ENCODE data around the gene SORT1.

The SORT1 gene

DNA sequence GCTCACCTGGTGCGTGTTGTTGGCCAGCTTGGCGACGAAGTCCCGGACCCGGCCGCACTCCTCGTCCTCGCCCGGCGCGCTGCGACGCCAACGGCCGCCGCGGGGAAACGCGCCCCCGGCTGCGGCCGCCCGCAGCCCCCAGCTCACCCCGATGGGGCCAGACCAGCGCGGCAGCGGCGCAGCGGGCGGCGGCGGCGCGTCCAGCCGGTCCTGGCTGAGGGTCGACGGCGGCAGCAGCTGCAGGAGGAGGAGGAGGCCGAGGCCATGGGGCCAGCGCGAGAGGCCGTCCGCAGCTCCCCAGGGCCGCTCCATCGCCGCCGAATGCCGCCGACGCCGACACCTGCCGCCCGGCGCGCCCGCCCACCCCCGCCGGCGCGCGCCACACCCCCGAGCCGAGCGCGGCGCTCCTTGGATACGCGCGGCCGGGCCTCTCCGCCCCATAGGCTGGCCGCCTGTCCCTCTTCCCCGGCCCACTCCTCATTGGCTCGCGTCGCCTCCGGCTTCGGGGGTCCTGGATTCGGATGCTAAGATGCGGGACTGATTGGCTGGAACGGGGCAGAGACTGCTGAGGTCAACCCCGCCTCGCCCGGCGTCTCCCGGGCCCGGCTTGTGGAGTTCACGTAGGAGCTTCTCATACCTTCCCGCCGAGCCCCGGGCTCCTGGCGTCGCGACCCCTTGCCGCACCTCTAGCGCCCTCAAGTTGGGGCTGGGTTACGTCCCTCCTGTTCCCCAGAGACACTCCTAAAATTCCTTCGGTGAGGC is at the start of gene SORT1:
Gene SORT1, minus strand, starts transcription at position 338 of the 762 bp plus-strand sequence. Its CDS starts 26 bp downstream, at position 312.
- DNase-seq, result peak; percentile 91

DNA sequence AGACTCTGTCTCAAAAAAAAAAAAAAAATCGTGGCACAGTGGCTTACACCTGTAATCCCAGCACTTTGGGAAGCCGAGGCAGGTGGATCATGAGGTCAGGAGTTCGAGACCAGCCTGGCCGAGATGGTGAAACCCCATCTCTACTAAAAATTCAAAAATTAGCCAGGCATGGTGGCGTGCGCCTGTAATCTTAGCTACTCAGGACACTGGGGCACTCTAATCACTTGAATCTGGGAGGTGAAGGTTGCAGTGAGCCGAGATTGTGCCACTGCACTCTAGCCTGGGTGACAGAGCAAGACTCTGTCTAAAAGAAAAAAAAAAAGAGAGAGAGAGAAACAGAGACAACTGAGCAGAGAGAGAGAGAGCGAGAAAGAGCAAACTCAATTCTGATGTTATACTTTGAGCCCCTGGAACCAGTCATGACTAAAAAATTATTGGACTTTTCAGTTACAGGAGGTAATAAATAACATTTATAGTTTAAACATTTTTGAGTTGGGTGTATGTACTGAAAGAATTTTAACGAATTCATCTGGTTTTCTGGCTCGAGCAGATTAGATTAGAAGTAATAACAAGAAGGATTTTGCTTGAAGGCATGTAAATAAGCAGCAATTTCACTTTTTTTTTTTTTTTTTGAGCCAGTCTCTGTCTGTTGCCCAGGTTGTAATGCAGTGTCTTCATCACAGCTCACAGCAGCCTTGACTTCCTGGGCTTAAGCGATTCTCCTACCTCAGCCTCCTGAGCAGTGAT is 48.4 kb upstream of the SORT1 start:
- peak; percentile 88 for DNase-seq

DNA sequence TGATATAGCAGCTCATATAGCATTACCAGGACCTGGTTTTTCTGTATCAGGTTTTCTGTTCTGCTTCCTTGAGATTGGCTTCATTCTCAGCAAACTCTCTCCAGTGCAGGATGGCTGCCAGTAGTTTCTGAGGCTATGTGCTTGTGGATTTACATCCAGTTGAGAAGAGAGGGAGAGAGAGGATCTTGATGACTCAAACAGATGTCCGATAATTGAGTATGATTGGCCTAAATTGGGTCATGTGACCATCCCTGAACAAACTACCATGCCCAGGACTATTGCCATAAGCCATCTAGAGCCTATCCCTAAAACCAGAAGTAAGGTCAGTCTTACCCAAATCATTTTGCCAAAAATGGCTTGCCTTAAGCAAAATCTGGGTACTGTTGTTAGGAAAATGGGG is 46.6 kb upstream of the SORT1 start:
- no peak for DNase-seq

DNA sequence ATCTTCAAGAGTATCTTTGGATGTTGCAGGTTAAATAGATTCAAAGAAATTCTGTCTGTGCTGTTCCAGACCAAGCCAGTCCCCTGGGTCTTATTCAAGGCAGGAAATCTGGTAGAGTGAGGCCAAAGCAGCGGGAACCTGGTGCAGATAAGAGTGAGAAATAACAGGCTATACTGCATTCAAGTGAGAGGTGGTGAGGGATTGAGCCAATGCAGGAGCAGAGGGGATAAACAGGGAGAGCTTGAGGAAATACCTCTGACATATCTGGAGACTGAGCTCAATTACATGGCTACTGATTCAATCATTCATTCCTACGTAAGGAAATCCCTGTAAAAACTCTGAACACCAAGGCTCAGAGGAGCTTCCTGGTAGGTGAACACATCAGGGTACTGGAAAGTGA is 45.8 kb upstream of the SORT1 start:
- no peak for DNase-seq

DNA sequence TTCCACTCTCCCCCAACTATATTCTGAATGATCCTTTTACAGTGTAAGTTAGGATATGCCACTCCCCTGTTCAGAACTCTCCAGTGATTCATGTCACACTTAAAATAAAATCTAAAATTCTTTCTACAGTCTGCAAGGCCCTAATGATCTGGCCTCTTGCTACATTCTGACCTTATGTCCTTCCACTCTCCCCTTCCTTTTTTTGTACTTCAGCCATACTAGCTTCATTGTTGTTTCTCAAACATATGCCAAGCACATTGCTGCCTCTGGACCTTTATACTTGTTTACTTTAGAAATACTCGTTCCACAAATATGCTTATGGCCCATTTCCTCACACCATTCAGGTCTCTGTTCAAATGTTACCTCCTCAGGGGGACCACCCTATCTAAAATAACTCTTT is 43.4 kb upstream of the SORT1 start:
- peak; percentile 45 for DNase-seq

DNA sequence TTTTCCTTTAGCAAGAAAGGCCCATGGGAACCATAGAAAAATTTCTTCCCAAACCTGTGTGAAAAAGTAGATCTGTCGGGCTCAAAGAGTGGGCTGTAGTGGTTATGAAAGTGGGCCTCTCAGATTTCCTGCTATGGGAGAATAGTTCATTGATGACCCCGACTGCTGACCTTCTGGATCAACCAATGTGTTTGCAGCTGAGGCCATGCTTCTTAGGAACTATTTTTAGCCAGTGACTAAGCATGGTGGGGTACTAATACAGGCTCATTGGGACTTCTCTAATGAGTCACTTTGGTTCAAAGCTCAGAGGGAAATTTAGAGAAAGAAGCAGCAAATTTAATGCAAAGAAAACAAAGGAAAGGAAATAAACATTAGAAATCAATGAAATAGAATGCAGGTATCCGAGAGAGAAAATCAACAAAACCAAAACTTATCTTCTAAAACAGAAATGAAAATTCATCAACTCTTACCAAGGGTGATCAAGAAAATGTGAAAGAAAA is 41.1 kb upstream of the SORT1 start:
- DNase-seq, result peak; percentile 94

DNA sequence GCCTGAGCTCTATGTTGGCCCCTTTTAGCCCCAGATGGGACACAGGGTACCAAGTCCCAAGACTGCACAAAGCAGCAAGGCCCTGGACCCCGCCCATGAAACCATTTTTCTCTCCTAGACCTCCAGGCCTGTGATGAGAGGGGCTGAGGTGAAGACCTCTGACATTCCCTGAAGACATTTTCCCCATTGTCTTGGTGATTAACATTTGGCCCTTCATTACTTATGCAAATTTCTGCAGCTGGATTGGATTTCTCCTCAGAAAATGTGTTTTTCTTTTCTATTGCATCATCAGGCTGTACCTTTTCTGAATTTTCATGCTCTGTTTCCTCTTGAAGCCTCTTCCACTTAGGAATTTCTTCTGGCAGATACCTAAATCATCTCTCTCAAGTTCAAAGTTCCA is 36.8 kb upstream of the SORT1 start:
- DNase-seq, result no peak

DNA sequence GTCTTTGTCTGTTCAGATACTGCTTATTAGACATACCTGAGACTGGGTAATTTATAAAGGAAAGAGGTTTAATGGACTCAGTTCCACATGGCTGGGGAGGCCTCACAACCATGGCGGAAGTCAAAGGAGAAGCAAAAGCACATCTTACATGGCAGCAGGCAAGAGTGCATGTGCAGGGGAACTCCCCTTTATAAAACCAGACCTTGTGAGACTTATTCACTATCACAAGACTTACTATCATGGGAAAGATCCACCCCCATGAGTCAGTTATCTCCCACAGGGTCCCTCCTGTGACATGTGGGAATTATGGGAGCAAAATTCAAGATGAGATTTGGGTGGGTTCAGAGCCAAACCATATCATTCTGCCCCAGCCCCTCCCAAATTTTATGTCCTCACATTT is 35.6 kb upstream of the SORT1 start:
- DNase-seq, result no peak

DNA sequence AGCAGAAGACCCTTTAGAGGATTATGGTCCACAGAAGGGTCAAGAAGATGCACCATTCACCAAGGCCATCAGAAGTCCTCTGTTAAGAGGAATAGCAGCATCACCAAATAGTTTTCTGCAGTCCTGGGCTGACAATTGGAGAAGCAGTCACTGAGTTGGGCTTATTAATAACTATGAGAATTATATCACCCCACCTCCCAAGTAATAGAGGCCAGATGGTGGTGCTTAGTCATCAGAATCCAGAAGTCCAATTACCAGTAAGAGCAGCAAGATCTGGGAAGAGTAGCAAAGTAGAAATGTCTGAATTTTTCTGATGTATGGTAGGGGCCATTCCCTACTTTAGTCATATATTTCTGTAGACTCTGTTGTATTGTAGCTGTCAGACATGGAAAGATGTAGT is 34.6 kb upstream of the SORT1 start:
- DNase-seq, result peak; percentile 80

DNA sequence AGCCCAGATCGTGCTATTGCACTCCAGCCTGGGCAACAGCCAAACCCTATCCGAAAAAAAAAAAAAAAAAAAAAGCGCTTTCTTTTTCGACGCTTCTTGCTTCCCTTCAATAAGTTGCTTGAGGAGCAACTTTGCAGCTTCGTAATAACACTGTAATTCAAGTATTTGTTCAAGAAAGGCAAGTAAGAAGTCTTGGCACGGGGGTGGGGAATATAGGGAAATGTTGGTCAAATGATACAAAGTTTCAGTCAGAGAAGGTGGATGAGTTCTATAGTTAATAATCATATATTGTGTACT is 29.4 kb upstream of the SORT1 start:
- no peak for DNase-seq

DNA sequence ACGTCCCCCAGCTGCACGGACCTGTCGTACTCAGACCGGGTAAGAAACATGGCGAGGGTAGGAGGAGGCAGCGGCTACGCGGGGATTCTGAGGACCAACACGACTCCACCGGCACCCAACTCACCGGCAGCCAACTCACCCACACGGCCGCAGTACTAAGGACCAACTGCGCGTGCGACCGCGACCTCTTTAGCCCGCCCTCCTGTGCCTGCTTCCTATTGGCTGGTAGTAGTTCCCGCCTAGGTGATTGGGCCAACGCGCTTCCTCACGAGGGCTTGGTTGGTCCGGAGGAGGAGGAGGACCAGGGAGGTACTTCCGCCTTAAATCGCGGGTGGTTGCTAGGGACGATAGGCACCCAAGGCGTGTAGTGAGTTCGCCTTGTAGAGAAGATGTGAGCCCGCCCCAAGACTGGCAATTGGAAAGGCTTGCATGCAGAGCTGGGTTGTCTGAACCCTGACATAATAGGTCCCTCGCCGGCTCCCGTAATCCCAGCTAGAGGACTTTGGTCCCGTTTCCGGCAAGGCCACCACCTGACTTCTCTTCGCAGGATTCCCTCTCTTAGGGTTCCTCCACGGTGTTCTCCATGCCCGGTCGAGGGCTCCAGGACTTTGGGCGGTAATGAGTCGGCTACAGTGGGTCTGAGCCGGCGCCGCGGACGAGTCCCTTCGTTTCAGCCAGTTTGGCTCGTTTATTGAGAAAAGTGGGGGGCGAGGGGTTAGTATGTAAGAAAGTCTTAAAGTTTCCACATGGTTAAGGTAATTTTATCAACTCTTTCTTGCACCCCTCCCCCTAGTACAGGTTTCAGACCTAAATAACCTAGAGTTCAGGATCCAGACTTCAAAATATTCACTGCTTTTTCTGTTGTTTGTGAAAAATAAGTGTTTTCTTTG is 28.8 kb upstream of the SORT1 start, which contains the start of gene PSMA5:
Gene PSMA5, minus strand, starts transcription at position 168 of the 890 bp plus-strand sequence. Its CDS starts 118 bp downstream, at position 50.
- peak; percentile 99 for DNase-seq

DNA sequence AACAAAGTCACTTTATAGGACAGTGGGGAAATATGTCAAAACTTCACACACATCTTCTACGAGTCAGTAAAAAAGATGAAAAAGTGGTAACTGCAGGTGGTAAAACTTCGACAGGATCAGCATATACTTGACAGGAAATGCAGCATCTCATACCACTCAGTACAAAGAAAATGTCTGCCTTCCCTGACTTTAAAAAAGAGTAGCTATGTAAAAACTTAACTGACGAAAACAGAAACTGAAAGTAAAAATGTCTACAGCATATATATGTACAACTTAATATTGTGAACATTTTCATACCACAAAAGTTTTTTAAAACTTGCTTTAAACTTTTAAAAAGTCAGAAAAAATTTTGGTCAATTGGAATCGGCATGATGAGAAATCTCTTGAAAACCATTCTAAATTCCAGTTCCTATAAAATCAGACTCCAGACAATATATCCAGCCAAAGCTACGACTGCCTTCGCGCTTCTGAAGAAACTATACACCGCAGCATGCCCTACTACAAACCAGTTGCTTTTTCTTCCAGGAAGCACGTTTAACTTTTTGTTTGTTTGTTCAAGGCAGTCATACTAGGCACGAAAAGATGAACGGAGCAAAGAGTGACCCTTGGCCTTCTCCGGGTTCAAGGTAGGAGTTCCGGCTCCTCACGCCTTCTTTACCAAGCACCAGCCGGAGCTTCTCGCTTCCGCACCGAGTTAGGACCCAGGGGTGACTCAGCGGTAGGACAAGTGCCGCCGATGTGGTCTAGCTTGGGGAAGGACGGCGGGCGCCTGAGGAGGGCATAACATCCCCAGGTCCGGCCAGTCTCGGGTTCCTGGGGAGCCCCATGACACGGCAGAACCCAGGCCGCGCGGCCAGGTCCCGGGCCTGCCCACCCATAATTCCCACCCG is 27.9 kb upstream of the SORT1 start:
- peak; percentile 39 for DNase-seq

DNA sequence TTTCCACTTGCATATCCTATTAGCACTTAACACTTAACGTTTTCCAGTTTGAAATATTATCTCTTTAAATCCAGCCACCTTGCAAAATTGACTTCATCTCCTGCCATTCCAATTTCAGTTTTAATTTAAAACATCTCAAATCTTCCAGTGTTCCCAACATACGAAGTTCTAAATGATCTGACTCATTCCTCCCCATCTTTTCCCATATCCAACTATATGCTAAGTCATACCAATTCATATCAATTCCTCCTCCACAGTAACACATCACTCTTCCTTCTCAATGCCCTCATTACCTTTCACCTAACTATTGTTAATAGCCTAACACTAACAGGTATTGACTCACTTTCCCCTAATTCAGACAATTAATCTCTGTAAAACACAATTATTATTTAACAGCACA is 25.8 kb upstream of the SORT1 start:
- no peak for DNase-seq

DNA sequence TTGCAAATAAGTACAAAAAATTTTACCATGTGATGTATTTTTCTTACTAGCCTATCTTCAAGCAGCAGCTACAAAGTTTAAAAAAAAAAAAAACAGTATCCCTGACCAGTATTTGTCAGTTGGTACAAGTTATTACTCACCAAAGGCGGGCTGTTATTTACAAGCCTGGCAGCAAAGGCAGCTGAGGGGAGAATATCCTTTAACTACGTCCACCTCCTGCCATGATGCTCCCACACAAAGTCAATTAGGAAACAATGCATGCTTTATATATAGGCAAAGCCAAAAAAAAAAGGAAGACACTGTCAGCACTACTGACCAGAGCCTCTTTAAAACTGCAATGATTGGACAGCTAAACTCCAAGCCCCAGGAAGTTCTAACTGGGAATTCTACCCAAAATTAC is 14.8 kb upstream of the SORT1 start:
- DNase-seq, result no peak

DNA sequence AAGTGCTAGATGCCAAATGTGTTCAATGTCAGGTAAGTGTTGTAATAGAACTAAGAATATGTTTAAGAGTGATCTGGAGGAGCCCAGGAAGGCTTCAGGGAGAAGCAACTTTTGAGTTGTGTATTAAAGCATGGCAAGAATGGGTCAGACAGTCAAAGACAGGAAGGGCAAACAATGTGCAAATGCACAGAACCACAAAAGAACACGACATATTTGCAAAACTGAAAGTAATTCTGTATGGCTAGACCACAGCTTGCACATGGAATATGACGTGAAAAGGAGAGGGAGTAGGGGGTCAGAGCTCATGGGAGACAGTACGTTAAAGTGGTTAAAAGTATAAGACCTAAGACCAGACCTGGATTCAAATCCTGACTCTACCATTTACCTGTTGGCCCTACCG is 7.1 kb upstream of the SORT1 start:
- DNase-seq, result no peak

DNA sequence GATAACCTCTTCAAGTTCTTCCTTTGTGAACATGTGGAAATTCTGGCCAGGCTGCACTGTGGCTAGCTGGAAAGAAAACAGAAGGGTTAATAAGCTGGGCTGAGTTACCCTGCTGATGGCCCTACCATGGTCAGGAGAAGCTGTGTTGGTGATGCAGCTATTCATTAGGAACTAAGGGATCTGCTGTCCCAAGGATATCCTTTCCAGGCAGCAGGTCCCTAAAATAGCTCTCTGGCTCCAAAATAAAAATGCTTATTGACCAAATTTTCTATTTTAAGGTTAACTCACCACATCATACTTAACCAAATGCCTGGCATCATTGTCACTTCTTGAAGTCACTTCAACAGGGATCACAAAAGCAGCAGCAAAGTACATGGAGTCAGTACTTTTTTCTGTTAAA is 4.3 kb upstream of the SORT1 start:
- no peak for DNase-seq

DNA sequence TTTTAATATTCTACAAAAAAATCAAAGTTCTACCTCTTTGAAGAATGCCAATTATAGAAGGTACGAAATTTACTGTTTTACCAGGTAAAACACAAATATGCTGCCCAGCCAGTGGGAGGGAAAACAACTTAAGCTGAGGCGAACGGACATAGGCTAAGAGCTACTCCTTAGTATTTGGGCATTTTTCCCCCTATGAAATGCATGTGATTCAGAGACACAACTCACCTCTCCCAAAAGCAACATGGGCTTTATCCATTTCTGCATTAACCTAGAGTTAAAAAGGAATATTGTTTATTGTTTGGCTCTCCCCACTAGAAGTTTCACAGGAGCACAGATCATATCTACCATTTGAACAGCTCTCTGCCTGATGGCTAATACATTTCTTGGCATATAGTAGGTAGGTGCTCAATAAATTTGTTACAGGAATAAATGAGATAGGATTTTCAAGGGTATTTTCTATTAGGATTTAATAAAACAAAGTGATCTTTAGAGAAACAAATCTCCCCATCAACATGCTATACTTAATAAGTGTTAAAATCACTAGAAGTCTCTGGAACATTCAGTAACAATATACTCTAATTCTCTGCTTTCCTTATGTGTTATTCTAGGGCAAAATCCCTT is 2.4 kb upstream of the SORT1 start:
- DNase-seq, result no peak

DNA sequence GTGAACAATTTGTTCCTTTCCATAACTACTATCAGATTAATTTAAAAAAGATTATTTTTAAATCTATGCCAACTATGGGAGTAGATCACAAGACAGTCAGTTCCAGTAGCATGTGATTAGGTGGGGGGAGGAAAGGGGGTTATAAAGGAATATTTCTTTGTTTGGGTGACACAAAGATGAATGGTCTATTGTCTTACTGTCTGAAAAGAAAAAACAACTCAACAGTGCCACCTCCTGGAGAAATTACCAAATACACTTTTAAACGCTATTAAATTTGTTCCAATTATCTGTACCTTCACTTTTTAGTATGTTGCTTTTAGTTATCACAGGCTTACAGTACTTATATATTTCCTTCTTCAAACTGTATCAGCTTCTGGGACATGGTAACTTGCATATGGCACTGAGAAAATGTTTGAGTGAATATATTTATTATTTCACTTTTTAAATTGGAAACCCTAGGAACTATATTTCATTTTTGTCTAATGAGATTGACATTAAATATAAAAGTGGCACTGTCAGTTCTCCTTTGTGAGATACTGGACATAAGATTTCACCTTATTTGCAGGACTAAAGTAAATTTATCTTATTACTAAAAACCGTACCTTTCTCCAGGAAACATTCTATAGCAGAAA is 1.7 kb upstream of the SORT1 start:
- DNase-seq, result peak; percentile 59

DNA sequence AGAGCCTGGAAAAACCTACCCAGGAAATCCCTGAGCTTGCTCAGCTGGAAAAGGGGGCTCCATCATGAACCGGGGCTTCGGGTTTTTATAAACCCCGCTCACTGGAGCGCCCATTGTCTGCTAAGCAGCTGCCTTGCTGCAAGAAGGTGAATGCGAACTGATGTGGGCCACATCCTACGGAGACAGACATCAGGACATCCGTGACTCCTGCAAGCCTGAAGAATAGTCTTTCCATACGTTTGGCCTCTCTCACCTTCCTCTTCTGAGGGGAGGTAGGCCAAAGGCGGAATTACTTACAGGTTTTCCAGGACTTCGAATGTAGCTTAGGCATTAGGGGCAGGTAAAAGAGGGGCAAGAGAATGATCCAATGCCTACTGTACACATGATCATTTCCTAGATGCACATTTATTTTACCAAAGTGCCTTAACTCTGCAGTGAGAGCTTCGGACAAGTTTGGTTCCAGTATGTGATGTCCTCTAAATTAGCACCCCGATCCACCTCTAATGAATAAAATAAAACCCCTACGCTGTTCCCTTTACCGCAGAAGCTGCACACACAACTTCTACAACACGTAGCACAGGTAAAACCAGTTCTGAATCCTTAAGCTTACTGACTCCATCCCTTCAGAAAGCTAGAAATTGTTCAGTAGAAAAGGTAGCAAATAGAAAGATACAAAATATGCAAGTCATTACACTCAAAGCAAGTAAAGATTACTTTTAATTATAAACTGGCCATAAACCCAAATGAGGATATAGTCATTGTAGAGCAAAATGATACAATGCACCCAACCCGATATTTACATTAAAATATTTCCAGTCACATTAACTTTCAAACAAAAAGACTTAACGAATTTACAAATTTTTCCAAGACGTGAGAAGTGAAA is 866 bp upstream of the SORT1 start:
- no peak for DNase-seq

DNA sequence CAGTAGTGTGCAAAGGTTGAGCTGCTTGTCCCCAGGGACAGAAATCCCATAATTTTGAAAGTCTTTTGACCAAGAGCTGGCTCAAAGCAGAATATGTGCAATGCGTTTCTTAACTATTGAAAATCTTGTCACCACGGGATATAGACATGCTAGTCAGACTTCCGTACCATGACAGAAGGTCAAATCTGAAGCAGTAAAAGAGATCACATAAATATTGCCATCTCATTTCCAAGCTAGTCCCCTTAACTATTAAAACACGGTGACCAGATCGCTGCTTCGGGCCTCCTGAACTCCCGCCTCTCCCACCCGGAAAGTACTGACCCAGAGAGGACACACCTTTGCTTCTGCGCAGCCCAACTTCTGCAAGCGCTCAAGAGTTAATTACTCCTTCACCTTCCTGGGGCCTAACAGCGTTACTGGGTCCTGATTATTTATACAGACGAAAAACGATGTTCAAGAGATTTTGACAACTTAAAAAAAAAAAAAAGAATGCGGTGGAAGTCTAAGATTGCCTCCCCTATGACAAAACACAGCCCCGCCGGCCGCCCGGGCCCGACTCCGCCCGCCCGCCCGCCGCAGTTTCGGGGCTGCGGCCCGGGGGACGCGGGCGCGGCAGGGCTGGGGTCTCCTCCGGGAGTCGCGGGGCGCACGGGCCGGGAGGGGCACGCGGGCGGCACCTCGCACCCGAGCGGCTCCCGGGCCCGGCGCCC is 692 bp downstream of the SORT1 start:
- DNase-seq, result no peak

Data from fibroblast of skin of right quadriceps (primary cell).